ENCODE measurements around the gene GALNT18. TPM values are rescaled to one million over a fixed set of nuclear protein-coding genes. Genes with fewer than 3 reads are reported as not detected.

GALNT18 gene
- total RNA-seq, 1 donor from 2014 or later = 6.6 TPM

DNA sequence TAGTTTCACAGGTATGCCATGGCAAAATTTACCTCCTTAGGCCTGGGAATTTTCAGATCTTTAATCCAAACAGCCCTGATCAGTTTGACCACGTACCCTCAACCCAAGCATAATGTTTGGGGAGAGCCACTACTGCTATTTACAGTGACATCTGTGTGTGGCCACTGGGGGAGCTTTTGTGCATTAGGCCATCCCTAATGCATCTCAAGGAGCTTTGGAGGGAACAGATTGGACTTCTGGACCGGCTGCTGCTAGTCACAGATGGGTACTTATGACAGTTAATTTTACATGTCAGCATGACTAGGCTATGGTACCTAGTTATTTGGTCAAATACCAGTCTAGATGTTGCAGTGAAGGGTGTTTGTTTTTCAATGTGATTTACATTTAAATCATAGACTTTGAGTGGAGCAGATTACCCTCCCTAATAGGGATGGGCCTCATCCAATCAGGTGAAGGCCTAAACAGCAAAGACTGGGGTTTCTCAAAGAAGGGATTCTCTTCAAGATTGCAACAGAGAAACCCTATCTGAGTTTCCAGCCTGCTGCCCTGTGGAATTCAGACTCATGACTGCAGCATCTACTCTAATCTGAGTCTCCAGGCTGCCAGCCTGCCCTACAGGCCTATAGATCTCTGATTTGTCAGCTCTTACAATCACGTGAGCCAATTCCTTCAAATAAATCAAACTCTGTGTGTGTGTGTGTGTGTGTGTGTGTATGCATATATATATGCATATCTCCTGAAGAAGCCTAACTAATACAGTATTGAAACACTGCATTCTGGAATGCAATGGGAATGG, 38.0 kb upstream of the GALNT18 start:
- DNase-seq (ENCODE audit: low read depth) = no peak

DNA sequence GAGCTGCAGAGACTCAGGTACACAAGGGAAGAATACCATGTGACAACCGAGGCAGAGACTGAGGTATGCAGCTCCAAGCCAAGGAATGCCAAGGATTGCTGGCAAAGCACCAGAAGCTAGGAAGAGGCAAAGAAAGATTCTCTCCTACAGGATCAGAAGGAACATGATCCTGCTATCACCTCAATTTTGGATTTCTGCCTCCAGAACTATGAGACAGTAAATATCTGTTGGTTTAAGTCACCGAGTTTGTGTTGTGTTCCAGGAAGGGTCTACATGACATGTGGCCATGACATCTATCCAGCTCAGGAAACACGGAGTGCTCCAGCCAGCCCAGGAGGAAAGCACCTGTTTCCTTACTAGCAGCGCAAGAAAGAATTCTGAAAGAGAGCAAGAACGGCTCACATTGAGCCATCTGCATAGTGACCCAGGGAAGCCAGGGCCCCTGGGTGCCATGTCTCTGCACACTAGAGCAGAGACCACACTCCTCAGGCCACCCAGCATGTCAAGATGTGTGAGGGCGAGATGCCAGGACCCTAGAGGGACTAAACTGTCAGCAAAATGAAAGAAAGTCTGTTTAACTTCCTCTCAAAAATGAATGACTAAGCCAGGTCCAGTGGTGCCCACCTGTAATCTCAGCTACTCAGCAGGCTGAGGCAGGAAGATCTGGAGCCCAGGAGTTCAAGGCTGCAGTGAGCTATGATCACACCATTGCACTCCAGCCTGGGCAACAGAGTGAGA, 35.6 kb upstream of the GALNT18 start:
- TF ChIP-seq CTCF (IDR thresholded peaks at IDR 0.05; ENCODE audit: insufficient read depth, low read length, poor library complexity, severe bottlenecking) = no peak
- no peaks in the 10 kb centered on the region for H3K36me3 ChIP-seq (ENCODE audit: control insufficient read depth, insufficient read depth, low read length)
- no peak for DNase-seq (ENCODE audit: low read depth)
- H3K4me3 ChIP-seq (ENCODE audit: low read depth, low read length) = no peak overlapping the region
- no peaks in the 10 kb centered on the region for H3K27me3 ChIP-seq (ENCODE audit: control insufficient read depth, insufficient read depth, low read length)

More for the DNA sequence above, 38.0 kb upstream of the GALNT18 start:
- Histone ChIP-seq H3K27me3 (ENCODE audit: control insufficient read depth, insufficient read depth, low read length) (peaks cover 11% of the 10 kb centered on the region), H3K4me3 (ENCODE audit: low read depth, low read length) (no peak overlapping the region), H3K36me3 (ENCODE audit: control insufficient read depth, insufficient read depth, low read length) (no peaks in the 10 kb centered on the region)
- TF ChIP-seq CTCF (IDR thresholded peaks at IDR 0.05; ENCODE audit: insufficient read depth, low read length, poor library complexity, severe bottlenecking) = peak; percentile 26

DNA sequence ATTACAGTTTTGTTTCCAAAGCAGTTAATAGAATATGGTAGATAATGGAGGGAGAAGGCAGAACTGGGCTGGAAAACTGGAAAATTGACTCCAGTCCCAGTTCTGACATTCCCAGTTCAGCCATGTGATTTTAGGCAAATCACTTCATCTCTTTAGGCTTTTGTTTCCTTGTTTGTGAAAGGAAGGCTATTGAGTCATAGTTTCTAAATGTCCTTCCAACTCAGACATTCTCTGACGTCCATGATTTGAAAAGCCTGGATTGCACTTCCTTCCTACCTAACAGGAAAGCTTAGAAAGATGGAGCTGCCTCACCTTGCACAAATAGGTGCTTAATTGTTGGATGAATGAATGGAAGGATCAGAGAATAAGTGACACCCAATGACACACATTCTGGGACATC, 19.8 kb upstream of the GALNT18 start:
- DNase-seq (ENCODE audit: low read depth) = no peak
- Histone ChIP-seq H3K36me3 (ENCODE audit: control insufficient read depth, insufficient read depth, low read length) (no peaks in the 10 kb centered on the region), H3K27me3 (ENCODE audit: control insufficient read depth, insufficient read depth, low read length) (no peaks in the 10 kb centered on the region), H3K4me3 (ENCODE audit: low read depth, low read length) (no peak overlapping the region)
- TF ChIP-seq CTCF (IDR thresholded peaks at IDR 0.05; ENCODE audit: insufficient read depth, low read length, poor library complexity, severe bottlenecking) = no peak

GRCh38 chr11:11640996-11641395, 19.2 kb upstream of the GALNT18 start:
- Histone ChIP-seq H3K4me3 (ENCODE audit: low read depth, low read length) (no peak overlapping the region), H3K36me3 (ENCODE audit: control insufficient read depth, insufficient read depth, low read length) (no peaks in the 10 kb centered on the region), H3K27me3 (ENCODE audit: control insufficient read depth, insufficient read depth, low read length) (no peaks in the 10 kb centered on the region)
- TF ChIP-seq CTCF (IDR thresholded peaks at IDR 0.05; ENCODE audit: insufficient read depth, low read length, poor library complexity, severe bottlenecking) = no peak
- no peak for DNase-seq (ENCODE audit: low read depth)

- H3K27me3 ChIP-seq (ENCODE audit: control insufficient read depth, insufficient read depth, low read length) = no peaks in the 10 kb centered on the region
- no peak for TF ChIP-seq CTCF (IDR thresholded peaks at IDR 0.05; ENCODE audit: insufficient read depth, low read length, poor library complexity, severe bottlenecking)
- no peak overlapping the region for H3K4me3 ChIP-seq (ENCODE audit: low read depth, low read length)
- H3K36me3 ChIP-seq (ENCODE audit: control insufficient read depth, insufficient read depth, low read length) = no peaks in the 10 kb centered on the region
- DNase-seq (ENCODE audit: low read depth) = no peak
Measured at GRCh38 chr11:11640152-11640551, 18.3 kb upstream of the GALNT18 start.
